H1 (cell line): ENCODE results near the gene LSM10. TPM values are rescaled to one million over a fixed set of nuclear protein-coding genes. Genes with fewer than 3 reads are reported as not detected.

Experiments
- KDM1A ChIP-seq: fragments of 200-600, 300-600 bp; sonication (generic); IDR thresholded peaks from 2 replicates; pipeline ENCODE4 v1.7.1; 2016; ENCODE audit warnings: mild to moderate bottlenecking, low read length, borderline replicate concordance
- RFX5 ChIP-seq: IDR thresholded peaks from 2 replicates; pipeline ENCODE4 v1.6.1; 2011; ENCODE audit warnings: low read depth, low read length, improper control_type of control experiment, borderline replicate concordance
- polyA plus RNA-seq, 7 experiments: library from polyadenylated mRNA; depleted of rRNA in 3 of 7; stranded (reverse) in 5 of 7; unstranded in 2 of 7; fragments of >200 nt in 5 of 7; fragments of 200-250 nt in 2 of 7; gene quantifications; 1 replicate in 5 of 7; 2 replicates in 1 of 7; 4 replicates in 1 of 7; pipeline versions ENCODE4 v1.2.1 to v1.2.3, GENCODE V29; 2011 to 2013; ENCODE audit warnings: missing spikeins in 2 of 7, mixed read lengths in 2 of 7
- total RNA-seq: library from RNA; stranded (reverse); fragmentation: NEBNext Ultra II Directional; extraction: Animal tissue kit (Norgen Biotek cat#: 25700); gene quantifications from 2 replicates; pipeline ENCODE4 v1.2.1, GENCODE V29; 2021

LSM10 gene
- total and polyA plus RNA-seq, 2 of the 8 experiments (the other 6 are each of a cell fraction or from before 2014, with no cell fraction given): 59.5 to 140 TPM

DNA sequence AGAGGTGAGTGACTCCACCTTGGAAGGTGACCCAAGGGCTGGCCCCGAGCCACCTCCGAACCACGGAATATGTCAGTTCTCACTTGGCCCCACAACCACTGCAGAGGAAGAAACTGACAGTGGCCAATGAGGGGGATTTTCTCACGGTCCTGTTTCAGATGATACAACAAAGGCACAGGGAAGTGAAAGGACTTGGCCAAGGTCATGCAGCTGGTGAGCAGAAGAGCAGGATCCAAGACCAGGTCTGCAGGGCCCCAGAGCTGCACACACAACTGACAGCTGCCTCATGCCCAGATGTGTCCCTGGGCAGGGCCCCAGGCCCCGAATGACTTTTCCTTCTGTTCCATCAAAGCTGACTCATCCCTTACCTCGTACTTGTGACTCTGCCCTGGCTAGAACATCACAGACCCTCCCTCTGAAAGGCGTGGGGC, 48.5 kb downstream of the LSM10 start (continued):
- TF ChIP-seq KDM1A (no peak), RFX5 (no peak)
